BJ (cell line): ENCODE data around the gene SCAND1. TPM values are rescaled to one million over a fixed set of nuclear protein-coding genes. Genes with fewer than 3 reads are reported as not detected.

Experiments used
- CTCF ChIA-PET: fragments of 350-600 bp; formaldehyde crosslinking; extraction: SDS; loops from one replicate; lab custom pipeline; 2021; ENCODE audit warnings: antibody characterized with exemption, inconsistent platforms; lab: Yijun Ruan, JAX
- POLR2A ChIA-PET: fragments of 300-600 bp; sonication (Branson Sonifier 250); formaldehyde crosslinking; extraction: SDS; loops from one replicate; lab custom pipeline; 2021; ENCODE audit warnings: antibody characterized with exemption; lab: Charles Lee
- DNase-seq: peaks from one replicate; pipeline ENCODE4 v3.0.0-alpha.2; 2011; ENCODE audit warnings: low read depth
- H3K27me3 ChIP-seq: 2 replicates; pipeline ENCODE4 v1.6.0; 2011; ENCODE audit warnings: low read length; ENCODE audit not compliant: control insufficient read depth, insufficient read depth
- H3K36me3 ChIP-seq: 2 replicates; pipeline ENCODE4 v1.5.1; 2011; ENCODE audit warnings: low read length; ENCODE audit not compliant: control insufficient read depth, insufficient read depth
- H3K4me3 ChIP-seq: 2 replicates; pipeline ENCODE4 v1.5.1; 2011; ENCODE audit warnings: low read depth, mild to moderate bottlenecking, control low read depth, low read length
- polyA plus RNA-seq: library from polyadenylated mRNA; depleted of rRNA; stranded (reverse); fragments of >200 nt; gene quantifications from 2 replicates; pipeline ENCODE4 v1.2.3, GENCODE V29; 2011; rRNA removed
- small RNA-seq: library from RNA; depleted of rRNA; stranded (forward); fragments of <200 nt; gene quantifications from one replicate; pipeline ENCODE3, GENCODE V24; 2012; ENCODE audit warnings: low replicate concordance, low read depth; ENCODE audit not compliant: insufficient read length
- TF ChIP-seq, protein P1 (sequence below): IDR thresholded peaks from 2 replicates; pipeline ENCODE4 v1.5.1; 2011; ENCODE audit warnings: low read depth, mild to moderate bottlenecking, control low read depth, inconsistent platforms, low read length, moderate library complexity; ENCODE audit not compliant: insufficient read depth

SCAND1 gene
- polyA plus RNA-seq, 1 experiment = 15.8 TPM

DNA sequence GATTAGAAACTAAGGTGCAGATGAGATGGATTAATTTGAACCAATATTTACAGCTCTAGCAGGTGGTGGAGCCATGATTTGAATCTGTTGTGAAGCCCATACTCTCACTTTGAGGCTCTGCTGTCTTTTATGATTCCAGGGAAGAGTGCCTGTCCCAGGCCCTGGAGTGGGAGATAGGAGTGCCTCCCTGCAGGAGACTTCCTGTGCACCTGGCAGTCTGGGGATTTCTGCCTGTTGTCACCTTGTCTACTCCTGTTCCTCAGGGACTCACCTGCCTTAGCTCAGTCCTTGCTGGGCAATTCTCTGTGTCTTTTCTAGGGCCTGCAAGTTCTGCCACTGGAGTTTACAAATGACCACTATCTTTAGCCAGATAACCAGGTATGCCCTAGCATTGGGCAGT, 46.3 kb downstream of the SCAND1 start:
- no peaks in the 10 kb centered on the region for H3K27me3 ChIP-seq
- TF ChIP-seq, protein P1, sequence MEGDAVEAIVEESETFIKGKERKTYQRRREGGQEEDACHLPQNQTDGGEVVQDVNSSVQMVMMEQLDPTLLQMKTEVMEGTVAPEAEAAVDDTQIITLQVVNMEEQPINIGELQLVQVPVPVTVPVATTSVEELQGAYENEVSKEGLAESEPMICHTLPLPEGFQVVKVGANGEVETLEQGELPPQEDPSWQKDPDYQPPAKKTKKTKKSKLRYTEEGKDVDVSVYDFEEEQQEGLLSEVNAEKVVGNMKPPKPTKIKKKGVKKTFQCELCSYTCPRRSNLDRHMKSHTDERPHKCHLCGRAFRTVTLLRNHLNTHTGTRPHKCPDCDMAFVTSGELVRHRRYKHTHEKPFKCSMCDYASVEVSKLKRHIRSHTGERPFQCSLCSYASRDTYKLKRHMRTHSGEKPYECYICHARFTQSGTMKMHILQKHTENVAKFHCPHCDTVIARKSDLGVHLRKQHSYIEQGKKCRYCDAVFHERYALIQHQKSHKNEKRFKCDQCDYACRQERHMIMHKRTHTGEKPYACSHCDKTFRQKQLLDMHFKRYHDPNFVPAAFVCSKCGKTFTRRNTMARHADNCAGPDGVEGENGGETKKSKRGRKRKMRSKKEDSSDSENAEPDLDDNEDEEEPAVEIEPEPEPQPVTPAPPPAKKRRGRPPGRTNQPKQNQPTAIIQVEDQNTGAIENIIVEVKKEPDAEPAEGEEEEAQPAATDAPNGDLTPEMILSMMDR = no peak
- 0 out of 2 replicates have a peak, but pooled peaks cover 2% of the 10 kb centered on the region for H3K36me3 ChIP-seq
- no peak overlapping the region for H3K4me3 ChIP-seq
- POLR2A ChIA-PET = no interaction called here
- CTCF ChIA-PET = no interaction called here
- no peak for DNase-seq

DNA sequence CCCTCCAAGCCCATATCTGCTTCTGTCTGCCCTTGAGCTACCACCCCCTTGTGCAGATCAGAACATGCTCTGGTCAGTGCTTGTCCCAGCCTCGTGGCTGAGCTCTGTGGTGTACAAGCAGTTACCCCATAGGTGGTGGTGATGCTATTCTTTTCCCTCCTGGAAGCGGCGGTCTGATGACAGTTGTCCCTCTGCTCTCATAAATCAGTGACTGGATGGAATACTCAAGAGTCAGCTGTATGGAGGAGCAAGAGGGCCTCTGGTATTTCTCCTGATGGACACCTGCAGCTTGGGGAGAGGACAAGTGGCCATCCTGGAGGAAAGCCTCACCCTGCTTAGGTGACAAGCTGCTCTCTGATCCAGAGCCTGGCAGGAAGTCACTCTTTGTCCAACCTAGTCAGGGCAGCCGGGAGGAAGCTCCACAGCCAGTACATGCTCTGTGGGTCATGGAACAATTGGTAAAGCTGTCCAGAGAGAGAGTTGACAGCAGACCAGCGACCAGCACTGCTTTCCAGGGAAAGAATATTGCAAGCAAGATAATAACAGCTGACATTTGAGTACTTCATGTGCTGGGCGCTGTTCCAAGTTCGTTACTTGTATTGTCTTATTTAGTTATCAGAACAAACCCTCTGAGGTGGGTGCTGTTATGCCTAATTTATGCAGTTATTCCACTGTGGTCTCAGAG, 47.1 kb downstream of the SCAND1 start:
- Histone ChIP-seq H3K27me3 (no peaks in the 10 kb centered on the region), H3K36me3 (0 out of 2 replicates have a peak, but pooled peaks cover 1% of the 10 kb centered on the region), H3K4me3 (no peak overlapping the region)
- TF ChIP-seq, protein P1 = no peak
- DNase-seq = no peak
- CTCF ChIA-PET = interaction anchor here (0.8 kb wide), 1 partner anchor 20 kb away, joined by 4 read pairs; no protein-coding TSS in a partner anchor
- POLR2A ChIA-PET = no interaction called here

DNA sequence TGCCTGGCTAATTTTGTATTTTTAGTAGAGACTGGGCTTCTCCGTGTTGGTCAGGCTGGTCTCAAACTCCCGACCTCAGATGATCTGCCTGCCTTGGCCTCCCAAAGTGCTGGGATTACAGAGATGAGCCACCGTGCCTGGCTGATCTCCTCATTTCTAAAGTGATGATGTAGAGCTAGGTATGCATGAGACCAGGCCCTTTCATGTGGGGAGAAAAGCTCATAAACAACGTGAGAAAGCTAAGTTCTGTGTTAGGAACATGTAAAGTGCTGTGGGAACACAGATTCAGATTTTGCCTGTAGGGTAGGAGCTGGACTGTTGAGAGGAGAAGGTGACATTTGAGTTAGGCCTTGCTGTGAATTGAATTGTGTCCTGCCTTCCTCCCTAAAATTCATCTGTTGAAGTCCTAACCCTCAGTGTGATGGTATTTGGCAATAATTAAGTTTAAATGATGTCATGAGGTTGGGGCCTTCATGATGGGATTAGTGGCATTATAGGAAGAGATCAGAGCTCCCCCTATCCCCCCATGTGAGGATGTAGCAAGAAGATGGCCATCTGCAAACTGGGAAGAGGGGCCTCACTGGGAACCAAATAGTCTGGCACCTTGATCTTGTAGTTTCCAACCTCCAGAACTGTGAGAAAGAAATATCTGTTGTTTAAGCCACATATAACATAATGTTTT, 49.2 kb downstream of the SCAND1 start:
- Histone ChIP-seq H3K36me3 (no peaks in the 10 kb centered on the region), H3K27me3 (no peaks in the 10 kb centered on the region), H3K4me3 (no peak overlapping the region)
- ChIA-PET POLR2A (no interaction called here), CTCF (interaction anchor here (0.7 kb wide), 1 partner anchor 11 kb away, joined by 3 read pairs; no protein-coding TSS in a partner anchor)
- TF ChIP-seq, protein P1 = no peak
- no peak for DNase-seq

DNA sequence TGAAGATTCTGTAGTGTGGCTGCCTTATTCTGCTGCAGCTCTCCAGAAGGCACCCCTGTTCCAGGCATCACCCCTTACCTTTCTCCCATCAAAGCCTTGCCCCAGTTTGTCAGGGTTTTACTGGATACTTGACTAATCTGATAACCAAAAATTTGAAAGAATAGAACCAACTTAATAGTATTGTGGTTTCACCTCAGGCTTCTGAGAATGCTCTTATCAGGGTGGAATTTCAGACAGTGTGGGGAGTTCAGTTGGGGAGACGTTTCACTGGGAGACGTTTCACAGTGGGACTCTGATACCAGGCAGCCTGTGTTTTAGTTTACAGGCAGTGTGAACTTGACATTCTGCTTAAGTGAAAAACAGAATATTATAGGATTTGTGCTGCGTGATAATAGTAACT, 50.5 kb downstream of the SCAND1 start:
- ChIA-PET POLR2A (no interaction called here), CTCF (no interaction called here)
- H3K36me3 ChIP-seq = peaks cover 3% of the 10 kb centered on the region
- H3K4me3 ChIP-seq = no peak overlapping the region
- DNase-seq = no peak
- TF ChIP-seq, protein P1 = no peak
- H3K27me3 ChIP-seq = no peaks in the 10 kb centered on the region

Small RNA genes within 50 kb of the gene (small RNA-seq; reads per million reads assigned to genes)
- gene RNU6-937P = not detected

Other genes with a start within 250 kb of the SCAND1 start
- 63.5 and 107 TPM in 2 replicates for gene RBM39, start 212.2 kb downstream of the SCAND1 start, polyA plus RNA-seq
- 23.5 and 24.9 TPM in 2 replicates for gene PHF20, start 182.5 kb downstream of the SCAND1 start, polyA plus RNA-seq
- gene CNBD2, start 14.1 kb upstream of the SCAND1 start, polyA plus RNA-seq = 1.7 and 2.4 TPM in 2 replicates
- gene EPB41L1, start 200.2 kb upstream of the SCAND1 start, polyA plus RNA-seq = 12.4 and 20.2 TPM in 2 replicates